GM12891 (cell line): ENCODE data around the gene CABP2.

Experiments
- DNase-seq: peaks from one replicate; pipeline ENCODE4 v3.0.0; 2011; ENCODE audit warnings: low spot score; ENCODE audit not compliant: insufficient read length
- FAIRE-seq: peaks from 2 replicates; lab custom pipeline; 2011; peaks lifted over from hg19 to GRCh38; lab: Jason Lieb, UNC
- PAX5 ChIP-seq: IDR thresholded peaks from 2 replicates; pipeline ENCODE4 v1.6.1; 2011; ENCODE audit warnings: low read length, moderate library complexity, mild to moderate bottlenecking; ENCODE audit not compliant: insufficient read depth, severe bottlenecking
- POLR2A ChIP-seq: IDR thresholded peaks from 2 replicates; pipeline ENCODE4 v1.6.1; 2011; ENCODE audit warnings: low read depth, low read length, control low read depth
- POLR2AphosphoS5 ChIP-seq: IDR thresholded peaks from 2 replicates; pipeline ENCODE4 v1.6.1; 2011; ENCODE audit warnings: low read depth, low read length, control low read depth
- POU2F2 ChIP-seq: IDR thresholded peaks from 2 replicates; pipeline ENCODE4 v1.6.1; 2011; ENCODE audit warnings: low read depth, mild to moderate bottlenecking, control low read depth, low read length, moderate library complexity
- SPI1 ChIP-seq: IDR thresholded peaks from 2 replicates; pipeline ENCODE4 v1.6.1; 2011; ENCODE audit warnings: low read depth, low read length, control low read depth
- TAF1 ChIP-seq: IDR thresholded peaks from 2 replicates; pipeline ENCODE4 v1.6.1; 2011; ENCODE audit warnings: low read depth, low read length, control low read depth

Gene CABP2

GRCh38 chr11:67539550-67539949 lies 16.3 kb upstream of the CABP2 start:
- FAIRE-seq (no peak), DNase-seq (no peak)
- TF ChIP-seq POLR2A (no peak), POU2F2 (no peak), SPI1 (no peak), TAF1 (no peak), PAX5 (no peak), POLR2AphosphoS5 (no peak)

- no peak for TF ChIP-seq POLR2AphosphoS5
- TF ChIP-seq POU2F2, result no peak
- TF ChIP-seq SPI1, result no peak
- TF ChIP-seq PAX5, result no peak
- TF ChIP-seq TAF1, result no peak
- no peak for TF ChIP-seq POLR2A
- DNase-seq (no peak), FAIRE-seq (no peak)
Observed at GRCh38 chr11:67538823-67539505, 15.7 kb upstream of the CABP2 start.

- no peak for TF ChIP-seq POLR2A
- no peak for TF ChIP-seq POLR2AphosphoS5
- no peak for TF ChIP-seq PAX5
- TF ChIP-seq SPI1, result no peak
- TF ChIP-seq POU2F2, result no peak
- no peak for FAIRE-seq
- no peak for DNase-seq
Observed at GRCh38 chr11:67538306-67538705, 15.1 kb upstream of the CABP2 start.

- DNase-seq (no peak), FAIRE-seq (no peak)
- TF ChIP-seq POLR2A (no peak), POU2F2 (no peak), PAX5 (no peak), TAF1 (no peak), SPI1 (no peak), POLR2AphosphoS5 (no peak)
Observed at GRCh38 chr11:67535561-67535960, 12.3 kb upstream of the CABP2 start.

- FAIRE-seq (no peak), DNase-seq (no peak)
- TF ChIP-seq POLR2A (no peak), POLR2AphosphoS5 (no peak), TAF1 (no peak), PAX5 (no peak), SPI1 (no peak), POU2F2 (no peak)
Observed at GRCh38 chr11:67534070-67534679, 10.9 kb upstream of the CABP2 start.

- TF ChIP-seq TAF1, result no peak
- no peak for TF ChIP-seq POLR2AphosphoS5
- TF ChIP-seq POU2F2, result no peak
- no peak for TF ChIP-seq SPI1
- no peak for TF ChIP-seq PAX5
- TF ChIP-seq POLR2A, result no peak
- DNase-seq (no peak), FAIRE-seq (no peak)
Observed at GRCh38 chr11:67532889-67533288, 9.6 kb upstream of the CABP2 start.

- no peak for TF ChIP-seq POU2F2
- TF ChIP-seq TAF1, result no peak
- TF ChIP-seq POLR2A, result no peak
- TF ChIP-seq POLR2AphosphoS5, result no peak
- no peak for TF ChIP-seq PAX5
- FAIRE-seq (no peak), DNase-seq (no peak)
Observed at GRCh38 chr11:67530282-67530592, 7.0 kb upstream of the CABP2 start.

- FAIRE-seq (no peak), DNase-seq (no peak)
- TF ChIP-seq POU2F2, result no peak
- TF ChIP-seq POLR2AphosphoS5, result no peak
Observed at GRCh38 chr11:67528376-67528775, 5.1 kb upstream of the CABP2 start.

GRCh38 chr11:67525275-67525976 lies 2.2 kb upstream of the CABP2 start:
- FAIRE-seq (no peak), DNase-seq (no peak)
- TF ChIP-seq POLR2AphosphoS5, result no peak
- TF ChIP-seq SPI1, result no peak
- TF ChIP-seq PAX5, result no peak
- no peak for TF ChIP-seq POLR2A
- TF ChIP-seq TAF1, result no peak
- no peak for TF ChIP-seq POU2F2

GRCh38 chr11:67524480-67524808 lies 1.2 kb upstream of the CABP2 start:
- FAIRE-seq (no peak), DNase-seq (no peak)
- no peak for TF ChIP-seq PAX5
- no peak for TF ChIP-seq SPI1
- TF ChIP-seq POU2F2, result no peak
- TF ChIP-seq TAF1, result no peak
- TF ChIP-seq POLR2AphosphoS5, result no peak
- no peak for TF ChIP-seq POLR2A
